Renal cortex interstitium (tissue), 11 donors: Measurements from ENCODE around the gene TAAR2. TPM values are rescaled to one million over a fixed set of nuclear protein-coding genes. Genes with fewer than 3 reads are reported as not detected.
A peak's percentile ranks its signal among the peaks of the same experiment; 100 is the strongest.
"Not testable (repeated sequence)": the region's sequence is repeated elsewhere in the genome, so short reads cannot be mapped to it uniquely, and the experiment has no call there.

ENCODE experiments used
- DNase-seq, 11 donors: peaks; one replicate each; pipeline ENCODE4 v3.0.0-alpha.2; 2013; ENCODE audit warnings: low read depth in 9 of 11, low spot score in 4 of 11; ENCODE audit errors: extremely low read depth in 1 of 11
- polyA plus RNA-seq, 3 donors: library from polyadenylated mRNA; unstranded; fragments of 120-200 nt; gene quantifications; one replicate each; pipeline ENCODE4 v1.2.1, GENCODE V29; 2013; ENCODE audit not compliant: insufficient read length in 3 of 3

The TAAR2 gene
- polyA plus RNA-seq, 3 donors, result not detected

GRCh38 chr6:132623106-132623845 is 799 bp downstream of the TAAR2 start:
- peak in 2 of 11 donors; percentile 5 to 13 for DNase-seq

- DNase-seq, result no peak
Measured at GRCh38 chr6:132616677-132617076, 7.4 kb downstream of the TAAR2 start.

- no peak for DNase-seq
Measured at GRCh38 chr6:132614554-132614953, 9.5 kb downstream of the TAAR2 start.

- DNase-seq, result no peak
Measured at GRCh38 chr6:132612449-132613108, 11.5 kb downstream of the TAAR2 start.

GRCh38 chr6:132611616-132612015 is 12.5 kb downstream of the TAAR2 start:
- DNase-seq, result no peak

- DNase-seq, result no peak
Measured at GRCh38 chr6:132607544-132608233, 16.4 kb downstream of the TAAR2 start.

- no peak for DNase-seq
Measured at GRCh38 chr6:132604635-132605152, 19.4 kb downstream of the TAAR2 start.

GRCh38 chr6:132600900-132601299 is 23.2 kb downstream of the TAAR2 start:
- DNase-seq, result not testable (repeated sequence)

- no peak for DNase-seq
Measured at GRCh38 chr6:132598473-132598872, 25.6 kb downstream of the TAAR2 start.

- DNase-seq, result no peak
Measured at GRCh38 chr6:132596201-132596600, 27.9 kb downstream of the TAAR2 start.

- DNase-seq, result no peak
Measured at GRCh38 chr6:132592855-132593254, 31.2 kb downstream of the TAAR2 start.

GRCh38 chr6:132590362-132590761 is 33.7 kb downstream of the TAAR2 start:
- DNase-seq, result no peak

- no peak for DNase-seq
Measured at GRCh38 chr6:132589454-132589853, 34.6 kb downstream of the TAAR2 start, which contains the start of gene TAAR5. Gene TAAR5, minus strand, starts transcription at chr6:132589741. Its CDS starts 55 bp downstream, at chr6:132589686.

GRCh38 chr6:132587424-132587823 is 36.7 kb downstream of the TAAR2 start:
- no peak for DNase-seq

GRCh38 chr6:132584698-132585097 is 39.4 kb downstream of the TAAR2 start:
- no peak for DNase-seq

- DNase-seq, result no peak
Measured at GRCh38 chr6:132571774-132572173, 52.3 kb downstream of the TAAR2 start.

- DNase-seq, result no peak
Measured at GRCh38 chr6:132570221-132570777, 53.8 kb downstream of the TAAR2 start, which contains the start of gene TAAR6. Gene TAAR6, plus strand, starts transcription at chr6:132570322. Its CDS starts 0 bp downstream, at chr6:132570322.

GRCh38 chr6:132569170-132569569 is 54.9 kb downstream of the TAAR2 start:
- peak in 1 of 11 donors; percentile 2 for DNase-seq

GRCh38 chr6:132568611-132569010 is 55.5 kb downstream of the TAAR2 start:
- DNase-seq, result no peak
